ENCODE measurements around the gene SLC2A6.
"Not testable (repeated sequence)": the region's sequence is repeated elsewhere in the genome, so short reads cannot be mapped to it uniquely, and the experiment has no call there.

Gene SLC2A6

GRCh38 chr9:133463864-133464615 lies 14.9 kb downstream of the SLC2A6 start:
- DNase-seq, result no peak

DNA sequence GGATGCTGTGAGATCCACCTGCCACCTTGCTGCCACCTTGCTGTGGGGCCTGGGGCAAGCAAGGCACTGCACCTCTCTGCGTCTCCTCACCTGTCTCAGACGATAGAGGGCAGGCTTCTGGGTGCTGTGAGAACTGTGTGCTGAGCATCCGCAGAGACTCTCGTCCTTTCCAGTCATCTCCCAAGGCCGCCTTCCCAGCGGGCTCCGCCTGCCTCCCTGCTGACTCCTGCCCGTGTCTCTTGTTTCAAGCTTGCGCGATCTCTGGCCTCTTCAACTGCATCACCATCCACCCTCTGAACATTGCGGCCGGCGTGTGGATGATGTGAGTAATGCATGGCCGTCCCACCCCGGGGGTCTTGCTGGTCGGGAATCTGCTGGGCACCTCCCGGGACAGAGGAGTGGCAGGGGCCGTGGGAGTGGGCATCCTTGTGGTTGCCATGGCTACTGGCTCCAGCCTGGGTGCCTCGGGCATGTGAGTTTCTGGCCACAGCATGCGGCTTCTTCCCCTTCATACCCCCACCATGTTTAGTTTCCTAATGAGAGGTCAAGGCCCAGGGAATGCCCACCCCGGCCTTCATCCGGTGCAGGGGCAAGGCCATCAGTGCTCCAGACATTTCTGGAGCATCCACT lies 15.6 kb downstream of the SLC2A6 start:
- DNase-seq, result no peak

- DNase-seq, result no peak
Measured at GRCh38 chr9:133461975-133462374, 16.9 kb downstream of the SLC2A6 start.

DNA sequence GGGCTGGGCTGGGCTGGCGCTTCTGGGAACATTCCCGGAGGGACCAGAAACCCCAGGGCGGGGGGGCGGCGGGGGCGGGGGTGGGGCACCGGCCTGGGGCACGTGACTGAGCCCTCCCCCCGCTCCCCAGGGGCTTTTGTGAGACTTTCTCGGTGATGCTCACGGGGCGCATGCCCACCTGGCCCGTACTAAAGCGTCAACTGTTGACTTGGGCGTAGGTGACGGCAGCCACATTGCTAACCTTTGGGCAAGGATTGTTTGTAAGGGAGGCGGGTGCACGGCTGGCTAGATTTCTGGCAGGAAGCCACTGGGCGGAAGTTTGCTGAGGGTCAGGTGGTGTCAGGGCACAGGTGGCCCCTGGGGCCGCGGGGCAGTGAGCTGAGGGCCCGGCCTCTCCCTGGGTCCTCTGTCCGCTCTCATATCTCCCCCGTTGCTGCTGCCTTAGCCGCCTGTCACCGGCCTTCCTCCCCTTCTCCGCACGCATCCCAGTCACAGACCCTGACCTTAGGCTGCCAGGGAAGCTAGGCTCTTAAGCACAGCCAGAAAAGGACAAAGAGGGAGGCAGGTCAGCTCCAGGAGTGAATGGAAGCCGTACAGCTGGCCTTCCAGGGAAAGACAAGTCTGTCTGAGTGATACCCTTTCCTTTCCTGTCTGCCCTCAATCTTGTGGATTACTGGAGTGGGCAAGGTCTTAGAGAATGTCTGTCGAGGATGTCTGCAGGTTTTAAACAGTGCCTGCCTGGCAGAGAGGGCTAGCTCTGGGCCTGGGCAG lies 18.3 kb downstream of the SLC2A6 start:
- DNase-seq, result peak in 39 of 51 donors; percentile 26 to 86 (median 68)

DNA sequence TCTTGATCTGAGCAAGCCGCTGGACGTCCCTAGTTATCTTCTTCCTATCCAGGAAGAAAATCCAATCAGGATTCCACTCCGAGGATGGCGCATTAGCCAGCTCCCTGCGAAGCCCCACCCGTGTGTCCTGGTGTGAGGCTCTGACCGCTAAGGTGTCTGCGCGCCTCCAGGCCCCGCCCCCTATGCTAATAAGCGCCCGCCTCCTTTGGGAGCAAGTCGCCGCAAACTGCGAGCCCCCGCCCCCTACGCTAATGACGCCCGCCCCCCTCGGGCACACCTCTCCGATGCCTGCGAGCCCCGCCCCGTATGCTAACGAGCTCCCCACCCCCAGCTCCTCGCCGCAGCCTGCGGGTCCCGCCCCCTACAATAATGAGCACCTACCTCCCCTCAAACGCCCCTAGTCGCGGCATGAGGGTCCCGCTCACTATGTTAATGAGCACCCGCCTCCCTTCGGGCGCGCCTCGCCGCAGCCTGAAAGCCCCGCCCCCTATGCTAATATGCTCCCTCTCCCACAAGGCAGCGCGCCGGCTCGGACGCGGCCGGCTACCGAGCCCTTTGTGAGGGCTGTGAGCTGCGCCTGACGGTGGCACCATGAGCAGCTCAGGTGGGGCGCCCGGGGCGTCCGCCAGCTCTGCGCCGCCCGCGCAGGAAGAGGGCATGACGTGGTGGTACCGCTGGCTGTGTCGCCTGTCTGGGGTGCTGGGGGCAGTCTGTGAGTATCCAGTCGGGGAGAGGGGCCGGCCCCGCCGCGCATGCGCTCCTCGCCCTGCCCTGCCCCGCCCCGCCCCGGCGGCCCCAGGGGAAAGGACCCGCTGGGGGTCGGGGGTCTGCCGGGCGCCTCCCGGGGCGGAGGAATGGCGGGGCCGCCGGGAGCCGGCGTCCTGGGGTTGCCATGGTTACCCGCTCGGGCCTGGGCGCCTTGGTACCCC lies 19.2 kb downstream of the SLC2A6 start, which contains the start of gene CACFD1:
TSS of gene CACFD1 (plus strand) at position 503 of the 929 bp plus-strand sequence. CDS start at position 592, 89 bp downstream.
- peak; percentile 87 to 99 (median 96) for DNase-seq

DNA sequence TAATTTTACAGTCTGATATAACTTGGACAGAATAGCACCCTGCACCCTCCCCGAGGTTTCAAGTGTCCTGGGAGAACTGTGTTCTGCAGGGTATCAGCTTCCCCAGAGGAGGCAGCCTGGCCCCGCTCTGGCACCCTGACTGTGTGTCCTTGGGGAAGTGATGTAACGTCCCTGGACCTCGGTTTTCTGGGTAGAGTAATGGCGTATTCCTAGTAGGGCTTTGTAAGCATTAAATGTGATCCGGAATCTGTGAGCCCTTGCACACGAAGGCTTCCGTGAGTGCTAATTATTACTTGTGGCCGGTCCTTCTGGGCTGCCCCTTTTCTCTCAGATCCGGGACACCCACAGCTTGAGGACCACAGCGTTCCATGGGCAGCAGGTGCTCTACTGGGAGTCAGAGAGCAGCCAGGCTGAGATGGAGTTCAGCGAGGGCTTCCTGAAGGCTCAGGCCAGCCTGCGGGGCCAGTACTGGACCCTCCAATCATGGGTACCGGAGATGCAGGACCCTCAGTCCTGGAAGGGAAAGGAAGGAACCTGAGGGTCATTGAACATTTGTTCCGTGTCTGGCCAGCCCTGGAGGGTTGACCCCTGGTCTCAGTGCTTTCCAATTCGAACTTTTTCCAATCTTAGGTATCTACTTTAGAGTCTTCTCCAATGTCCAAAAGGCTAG lies 20.1 kb downstream of the SLC2A6 start:
- DNase-seq, result no peak

GRCh38 chr9:133457748-133458147 lies 21.2 kb downstream of the SLC2A6 start:
- no peak for DNase-seq

DNA sequence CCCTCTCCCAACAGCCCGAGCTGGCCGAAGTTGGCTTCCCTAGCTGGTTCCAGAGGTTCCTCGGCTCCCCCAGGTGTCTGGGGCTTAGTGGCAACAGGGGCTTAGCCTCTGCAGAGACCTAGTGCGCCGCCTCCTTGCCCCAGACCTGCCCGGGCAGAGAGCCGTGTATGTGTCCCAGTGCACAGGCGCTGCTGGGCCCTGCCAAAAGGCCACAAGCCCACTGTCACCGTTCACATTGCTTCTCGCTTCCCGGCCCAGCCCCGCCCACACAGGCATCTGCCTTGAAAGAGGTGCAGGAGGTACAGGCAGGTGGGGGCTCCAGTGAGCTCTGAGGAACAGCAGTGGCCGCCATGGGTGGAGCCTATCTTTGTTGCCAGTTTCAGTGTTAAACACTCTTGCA lies 21.7 kb downstream of the SLC2A6 start:
- DNase-seq, result no peak

DNA sequence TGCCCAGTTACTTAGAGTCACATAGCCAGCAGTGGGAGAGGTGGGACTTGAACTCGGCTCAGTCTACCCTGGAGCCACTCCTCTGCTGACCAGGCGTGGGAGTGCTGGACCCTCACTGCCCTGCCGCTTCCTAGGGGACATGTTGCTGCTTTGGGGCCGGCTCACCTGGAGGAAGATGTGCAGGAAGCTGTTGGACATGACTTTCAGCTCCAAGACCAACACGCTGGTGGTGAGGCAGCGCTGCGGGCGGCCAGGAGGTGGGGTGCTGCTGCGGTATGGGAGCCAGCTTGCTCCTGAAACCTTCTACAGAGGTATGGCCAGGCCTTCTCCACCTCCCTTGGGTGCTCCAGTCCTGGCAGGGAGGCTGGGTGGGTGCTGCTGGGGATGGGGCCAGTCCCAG lies 22.5 kb downstream of the SLC2A6 start:
- DNase-seq, result no peak

- no peak for DNase-seq
Measured at GRCh38 chr9:133455936-133456335, 23.0 kb downstream of the SLC2A6 start.

DNA sequence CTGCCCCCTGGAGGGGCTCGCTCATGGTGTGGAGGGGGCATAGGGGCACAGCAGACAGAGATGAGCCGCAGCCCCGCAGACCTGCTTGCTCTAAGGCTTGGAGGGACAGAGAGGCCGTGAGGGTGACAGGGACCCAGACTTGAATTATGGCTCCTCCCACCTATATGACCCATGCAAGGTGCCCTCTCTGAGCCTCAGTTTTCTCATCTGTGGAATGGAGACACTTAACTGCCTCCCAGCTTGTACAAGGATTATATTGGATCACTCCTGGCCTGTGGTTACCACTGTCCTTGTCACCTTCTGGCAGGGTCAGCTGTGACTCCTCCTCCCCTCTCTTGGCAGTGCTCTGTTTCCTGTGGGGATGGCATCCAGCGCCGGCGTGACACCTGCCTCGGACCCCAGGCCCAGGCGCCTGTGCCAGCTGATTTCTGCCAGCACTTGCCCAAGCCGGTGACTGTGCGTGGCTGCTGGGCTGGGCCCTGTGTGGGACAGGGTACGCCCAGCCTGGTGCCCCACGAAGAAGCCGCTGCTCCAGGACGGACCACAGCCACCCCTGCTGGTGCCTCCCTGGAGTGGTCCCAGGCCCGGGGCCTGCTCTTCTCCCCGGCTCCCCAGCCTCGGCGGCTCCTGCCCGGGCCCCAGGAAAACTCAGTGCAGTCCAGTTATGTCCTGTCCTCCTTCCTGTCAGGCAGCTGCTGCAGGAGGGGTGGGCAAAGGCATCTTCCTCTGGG lies 23.8 kb downstream of the SLC2A6 start:
- no peak for DNase-seq

- no peak for DNase-seq
Measured at GRCh38 chr9:133454325-133454724, 24.6 kb downstream of the SLC2A6 start.

DNA sequence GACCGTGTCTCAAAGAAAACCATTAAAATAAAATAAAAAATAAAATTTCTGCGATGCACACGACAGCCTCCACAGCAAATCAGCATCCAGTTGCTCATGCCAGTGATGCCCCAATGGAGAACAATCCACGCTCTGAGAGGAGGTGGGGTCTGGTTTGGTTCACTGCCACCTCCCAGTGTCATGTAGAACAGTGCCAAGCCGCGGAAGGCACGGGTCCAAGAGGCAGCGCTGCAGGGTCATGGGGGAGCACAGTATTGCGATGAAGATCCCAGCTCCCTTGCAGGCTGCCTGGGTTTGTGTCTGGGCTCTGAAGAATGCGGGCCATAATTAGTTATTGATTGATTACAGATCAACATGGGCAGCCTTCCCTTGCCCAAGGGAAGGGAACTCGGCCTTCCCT lies 25.2 kb downstream of the SLC2A6 start:
- peak in 15 of 51 donors; percentile 12 to 47 (median 31) for DNase-seq

DNA sequence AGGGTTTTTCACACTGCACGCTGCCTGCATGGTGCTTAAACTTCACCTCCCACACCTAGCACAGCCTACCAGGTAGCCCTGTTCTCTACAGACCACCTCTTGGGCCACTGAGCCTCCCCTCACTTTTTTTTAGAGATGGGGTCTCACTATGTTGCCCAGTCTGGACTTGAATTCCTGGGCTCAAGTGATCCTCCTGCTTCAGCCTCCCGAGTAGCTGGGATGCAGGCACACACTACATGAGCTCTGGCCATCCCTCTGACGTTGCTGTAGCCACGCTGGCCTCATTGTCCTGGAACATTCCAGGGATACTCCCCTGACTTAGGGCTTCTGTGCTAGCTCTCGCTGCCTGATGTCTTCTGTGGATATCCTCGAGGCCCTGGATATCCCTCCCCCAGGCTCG lies 26.3 kb downstream of the SLC2A6 start:
- DNase-seq, result no peak

- not testable (repeated sequence) for DNase-seq
Measured at GRCh38 chr9:133451865-133452264, 27.0 kb downstream of the SLC2A6 start.

DNA sequence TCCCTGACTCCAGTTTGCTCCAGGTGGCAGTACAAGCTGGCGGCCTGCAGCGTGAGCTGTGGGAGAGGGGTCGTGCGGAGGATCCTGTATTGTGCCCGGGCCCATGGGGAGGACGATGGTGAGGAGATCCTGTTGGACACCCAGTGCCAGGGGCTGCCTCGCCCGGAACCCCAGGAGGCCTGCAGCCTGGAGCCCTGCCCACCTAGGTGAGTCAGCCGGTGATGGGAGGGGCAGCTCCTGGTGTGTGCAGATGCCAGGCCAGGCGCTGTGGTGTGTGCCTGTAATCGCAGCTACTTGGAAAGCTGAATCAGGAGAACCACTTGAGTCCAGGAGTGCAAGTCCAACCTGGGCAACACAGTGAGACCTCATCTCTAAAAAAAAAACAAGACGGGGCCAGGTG lies 29.1 kb downstream of the SLC2A6 start:
- no peak for DNase-seq

GRCh38 chr9:133448487-133448972 lies 30.4 kb downstream of the SLC2A6 start:
- DNase-seq, result no peak

DNA sequence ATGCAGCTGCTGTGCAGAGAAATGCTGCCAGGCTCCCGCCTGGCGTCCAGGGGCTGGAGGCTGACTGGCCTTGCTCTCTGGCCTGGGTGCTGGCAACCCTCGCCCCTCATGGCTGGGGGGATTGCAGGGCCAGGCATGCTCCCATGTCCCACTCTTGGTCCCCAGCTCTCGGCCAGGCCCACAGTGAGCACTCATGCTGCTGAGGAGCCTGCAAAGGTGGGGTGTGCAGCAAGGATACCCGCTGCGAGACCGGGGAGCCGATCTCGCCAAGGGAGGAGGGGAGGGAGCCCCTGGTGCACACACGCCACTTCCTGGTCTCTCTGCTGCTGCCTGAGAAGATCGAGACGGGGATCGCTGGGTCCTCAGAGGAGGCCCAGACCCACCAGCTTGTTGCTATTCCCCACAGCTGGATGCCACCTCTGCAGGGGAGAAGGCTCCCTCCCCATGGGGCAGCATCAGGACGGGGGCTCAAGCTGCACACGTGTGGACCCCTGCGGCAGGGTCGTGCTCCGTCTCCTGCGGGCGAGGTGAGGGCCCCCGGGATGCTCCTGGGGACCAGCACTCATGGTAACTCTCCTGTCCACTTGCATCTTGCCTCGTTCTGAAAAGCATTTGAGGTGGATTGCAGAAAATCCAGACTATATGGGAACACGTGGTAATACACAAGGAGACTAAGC lies 33.5 kb downstream of the SLC2A6 start:
- no peak for DNase-seq

DNA sequence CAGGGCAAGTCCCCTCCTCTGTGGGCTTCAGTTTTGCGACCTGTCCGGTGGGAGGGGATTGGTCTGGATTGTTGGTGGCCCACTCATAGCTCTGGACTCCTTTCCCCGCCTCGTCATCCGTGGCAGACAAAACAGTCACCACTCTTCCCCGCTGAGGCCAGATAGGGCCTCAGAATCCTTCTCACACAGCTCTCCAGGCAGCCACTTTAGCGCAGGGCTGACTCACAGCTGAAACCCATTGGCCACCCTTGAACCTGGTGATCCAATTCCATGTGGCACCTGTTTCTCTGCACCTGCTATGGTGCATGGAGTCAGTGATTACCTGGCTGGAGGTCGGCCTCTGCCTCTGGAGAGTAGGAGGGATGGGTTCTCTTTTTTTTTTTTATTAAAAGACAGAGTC lies 34.9 kb downstream of the SLC2A6 start:
- no peak for DNase-seq

All from hypothalamus (tissue), 51 donors.